ENCODE results near the gene B3GALNT2.

The B3GALNT2 gene

DNA sequence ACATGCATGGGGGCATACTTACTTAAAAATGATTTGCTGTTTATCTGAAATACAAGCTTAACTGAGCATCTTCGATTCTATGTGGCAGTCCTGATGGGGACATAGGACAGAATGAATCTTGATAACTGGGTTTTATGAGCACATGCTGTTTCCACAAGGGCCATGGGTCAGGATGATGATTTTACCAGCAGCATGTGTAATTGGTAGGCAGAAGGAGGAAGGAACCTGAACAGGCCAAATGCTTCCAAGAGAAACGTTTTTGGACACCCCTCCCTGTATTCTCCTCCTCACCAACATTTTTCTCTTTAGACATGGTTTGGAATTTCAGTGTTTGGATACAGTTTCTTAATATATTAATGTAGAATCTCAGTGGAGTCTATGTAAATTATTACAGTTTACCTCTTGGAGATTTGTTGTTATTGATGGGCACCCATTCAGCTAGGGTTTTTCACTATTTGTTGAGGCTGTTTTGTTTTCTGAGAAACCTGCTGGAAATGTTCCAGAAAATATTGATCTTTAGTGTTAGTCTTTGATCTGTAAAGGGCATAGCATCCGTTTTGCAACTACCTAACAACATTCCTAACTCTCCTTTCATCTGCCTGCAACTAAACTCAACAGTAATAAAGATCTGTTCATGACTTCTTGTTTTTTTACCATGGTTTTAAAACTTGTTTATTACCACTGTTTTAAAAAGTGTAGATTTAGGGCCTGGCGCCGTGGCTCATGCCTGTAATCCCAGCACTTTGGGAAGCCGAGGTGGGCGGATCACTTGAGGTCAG lies 95.0 kb downstream of the B3GALNT2 start:
- no peak for DNase-seq (ENCODE audit: low spot score)
- H3K4me3 ChIP-seq, result no peak overlapping the region
- TF ChIP-seq CTCF (IDR thresholded peaks at IDR 0.05), result no peak
- H3K27ac ChIP-seq, result no peak overlapping the region

GRCh38 chr1:235408503-235408960 lies 95.7 kb downstream of the B3GALNT2 start:
- Histone ChIP-seq H3K27ac (no peak overlapping the region), H3K4me3 (no peak overlapping the region)
- DNase-seq (ENCODE audit: low spot score), result no peak
- TF ChIP-seq CTCF (IDR thresholded peaks at IDR 0.05), result no peak

DNA sequence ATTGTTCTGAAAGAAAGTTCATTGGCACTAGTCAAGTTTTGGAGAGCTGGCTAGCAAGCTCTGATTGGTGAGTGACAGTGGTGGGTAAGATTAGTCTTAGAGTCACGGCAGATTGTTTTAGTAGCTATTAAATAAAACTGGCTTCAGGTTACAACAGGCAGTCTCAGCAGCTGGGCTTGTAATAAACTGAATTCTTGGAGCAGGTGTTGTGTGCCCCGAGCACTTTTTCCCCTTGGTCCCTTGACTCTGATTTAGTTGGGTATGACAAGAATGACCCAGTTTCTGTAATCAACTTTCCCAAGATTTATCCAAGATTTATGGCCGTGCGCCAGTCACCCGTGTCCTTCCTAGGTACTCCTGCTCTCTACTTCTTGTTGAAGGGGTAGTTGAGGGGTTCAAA lies 96.8 kb downstream of the B3GALNT2 start:
- no peak for TF ChIP-seq CTCF (IDR thresholded peaks at IDR 0.05)
- H3K27ac ChIP-seq, result no peak overlapping the region
- H3K4me3 ChIP-seq, result no peak overlapping the region
- DNase-seq (ENCODE audit: low spot score), result no peak

GRCh38 chr1:235404190-235404589 lies 100.1 kb downstream of the B3GALNT2 start:
- no peak for DNase-seq (ENCODE audit: low spot score)
- Histone ChIP-seq H3K4me3 (no peak overlapping the region), H3K27ac (no peak overlapping the region)
- no peak for TF ChIP-seq CTCF (IDR thresholded peaks at IDR 0.05)

DNA sequence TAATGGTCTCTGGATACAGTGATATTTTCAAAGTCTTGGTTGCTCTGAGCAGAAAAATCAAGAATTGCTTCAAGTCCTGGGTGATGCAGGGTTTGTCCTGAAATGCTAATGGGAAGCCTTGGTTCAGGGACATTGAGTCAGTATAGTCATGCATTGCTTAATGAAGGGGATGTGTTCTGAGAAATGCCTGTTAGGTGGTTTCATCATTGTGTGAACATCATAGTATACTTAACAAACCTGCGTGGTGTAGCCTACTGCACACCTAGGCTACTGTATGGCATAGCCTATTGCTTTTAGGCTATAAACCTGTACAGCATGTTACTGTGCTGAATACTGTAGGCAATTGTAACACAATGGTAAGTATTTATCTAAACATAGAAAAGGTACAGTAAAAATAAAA lies 100.7 kb downstream of the B3GALNT2 start:
- Histone ChIP-seq H3K4me3 (no peak overlapping the region), H3K27ac (no peak overlapping the region)
- DNase-seq (ENCODE audit: low spot score), result no peak
- TF ChIP-seq CTCF (IDR thresholded peaks at IDR 0.05), result no peak

DNA sequence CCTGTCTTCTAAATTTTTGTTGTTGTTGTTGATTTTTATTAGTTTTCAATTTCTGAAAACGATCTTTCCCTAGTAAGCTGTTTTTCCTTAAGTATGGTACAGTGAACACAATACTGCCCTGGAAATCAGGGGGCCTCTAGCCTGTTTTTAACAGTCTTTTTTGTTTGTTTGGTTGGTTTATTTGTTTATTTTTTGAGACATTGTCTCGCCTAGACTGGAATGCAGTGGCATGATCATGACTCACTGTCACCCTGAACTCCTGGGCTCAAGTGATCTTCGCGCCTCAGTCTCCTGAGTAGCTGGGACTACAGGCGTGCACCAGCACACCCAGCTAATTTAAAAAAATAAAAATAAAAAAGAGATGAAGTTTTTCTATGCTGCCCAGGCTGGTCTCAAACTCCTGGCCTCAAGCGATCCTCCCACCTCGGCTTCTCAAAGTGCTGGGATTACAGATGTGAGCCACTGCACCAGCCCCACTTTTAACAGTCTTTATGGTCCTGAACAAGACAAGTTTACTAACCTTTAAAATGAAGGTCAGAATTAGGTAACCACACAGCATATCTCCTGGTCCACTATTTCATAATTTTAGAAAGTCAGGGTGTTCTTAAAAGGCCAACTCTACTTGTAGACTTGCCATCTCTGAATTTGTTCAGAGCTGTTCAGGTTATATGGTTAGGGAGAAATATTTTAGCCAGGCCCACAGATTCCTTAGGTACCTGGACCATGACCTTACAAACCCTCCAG lies 101.6 kb downstream of the B3GALNT2 start:
- Histone ChIP-seq H3K27ac (no peak overlapping the region), H3K4me3 (no peak overlapping the region)
- DNase-seq (ENCODE audit: low spot score), result no peak
- no peak for TF ChIP-seq CTCF (IDR thresholded peaks at IDR 0.05)

GRCh38 chr1:235401251-235401650 lies 103.0 kb downstream of the B3GALNT2 start:
- no peak for TF ChIP-seq CTCF (IDR thresholded peaks at IDR 0.05)
- Histone ChIP-seq H3K27ac (no peak overlapping the region), H3K4me3 (no peak overlapping the region)
- no peak for DNase-seq (ENCODE audit: low spot score)

Data from coronary artery (tissue), 2 donors.